Activated CD8-positive, alpha-beta T cell treated with anti-CD3 and anti-CD28 coated beads for 36 hours (primary cell): ENCODE data around the gene TEAD4. TPM values are rescaled to one million over a fixed set of nuclear protein-coding genes. Genes with fewer than 3 reads are reported as not detected.

Experiments
- ATAC-seq: fragments of 200-7000 bp; cut with Tn5 transposase; one replicate; pipeline ENCODE4 v1.10.0; 2021; ENCODE audit warnings: mild to moderate bottlenecking, moderate library complexity
- CTCF ChIA-PET: fragments of 350-600 bp; sonication (Branson Sonifier 250); formaldehyde crosslinking; loops from one replicate; lab custom pipeline; 2021; ENCODE audit warnings: antibody characterized with exemption; lab: Charles Lee
- POLR2A ChIA-PET: fragments of 350-600 bp; sonication (Branson Sonifier 250); formaldehyde crosslinking; loops from one replicate; lab custom pipeline; 2021; ENCODE audit warnings: antibody characterized with exemption; lab: Charles Lee
- DNase-seq: peaks from one replicate; pipeline ENCODE4 v3.0.0-alpha.2; 2020
- H3K27ac Mint-ChIP-seq: one replicate; pipeline ENCODE4 v1.8.0; 2021; ENCODE audit warnings: mild to moderate bottlenecking, mixed read lengths
- H3K27me3 Mint-ChIP-seq: one replicate; pipeline ENCODE4 v1.8.0; 2021; ENCODE audit warnings: mixed read lengths
- H3K36me3 Mint-ChIP-seq: one replicate; pipeline ENCODE4 v1.8.0; 2021; ENCODE audit warnings: low read depth, mixed read lengths
- H3K4me1 Mint-ChIP-seq: one replicate; pipeline ENCODE4 v1.8.0; 2021; ENCODE audit warnings: low read depth, mixed read lengths
- H3K4me3 Mint-ChIP-seq: one replicate; pipeline ENCODE4 v1.8.0; 2021; ENCODE audit warnings: mild to moderate bottlenecking, moderate library complexity, mixed read lengths
- H3K9me3 Mint-ChIP-seq: one replicate; pipeline ENCODE4 v1.8.0; 2021; ENCODE audit warnings: mixed read lengths
- intact Hi-C: fragments of 100-400 bp; cut with micrococcal nuclease; formaldehyde crosslinking; loops from one replicate; pipeline ENCODE4 v1.10.0; 2022
- total RNA-seq, 2 experiments: library from RNA; stranded (reverse); gene quantifications; one replicate each; pipeline ENCODE4 v1.2.3, GENCODE V29; 2021
- TF ChIP-seq, protein P1 (sequence below): fragments of 200-600 bp; IDR thresholded peaks from one replicate; pipeline ENCODE4 v1.8.0; 2022; ENCODE audit warnings: antibody characterized with exemption, mild to moderate bottlenecking

The TEAD4 gene
- 1 to 10 TPM; 4.5 to 4.6 TPM for total RNA-seq

DNA sequence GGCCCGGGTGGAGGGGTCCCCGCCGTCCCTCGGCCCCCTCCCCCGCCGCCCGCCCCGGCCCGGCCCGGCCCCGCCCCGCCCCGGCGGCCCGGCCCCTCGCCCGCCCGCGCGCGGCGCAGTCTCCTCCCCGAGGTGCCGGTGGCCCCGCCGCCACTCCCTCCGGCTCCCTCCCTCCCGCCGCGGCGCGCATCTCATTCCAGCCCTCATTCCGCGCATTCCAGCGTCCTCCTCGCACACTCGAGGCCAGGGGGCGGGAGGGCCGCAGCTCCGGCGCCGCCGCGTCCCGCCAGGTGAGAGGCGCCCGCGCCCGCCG lies at the start of gene TEAD4:
Gene TEAD4 (plus strand): TSS at position 206 of the 313 bp plus-strand sequence.
- TF ChIP-seq, protein P1, sequence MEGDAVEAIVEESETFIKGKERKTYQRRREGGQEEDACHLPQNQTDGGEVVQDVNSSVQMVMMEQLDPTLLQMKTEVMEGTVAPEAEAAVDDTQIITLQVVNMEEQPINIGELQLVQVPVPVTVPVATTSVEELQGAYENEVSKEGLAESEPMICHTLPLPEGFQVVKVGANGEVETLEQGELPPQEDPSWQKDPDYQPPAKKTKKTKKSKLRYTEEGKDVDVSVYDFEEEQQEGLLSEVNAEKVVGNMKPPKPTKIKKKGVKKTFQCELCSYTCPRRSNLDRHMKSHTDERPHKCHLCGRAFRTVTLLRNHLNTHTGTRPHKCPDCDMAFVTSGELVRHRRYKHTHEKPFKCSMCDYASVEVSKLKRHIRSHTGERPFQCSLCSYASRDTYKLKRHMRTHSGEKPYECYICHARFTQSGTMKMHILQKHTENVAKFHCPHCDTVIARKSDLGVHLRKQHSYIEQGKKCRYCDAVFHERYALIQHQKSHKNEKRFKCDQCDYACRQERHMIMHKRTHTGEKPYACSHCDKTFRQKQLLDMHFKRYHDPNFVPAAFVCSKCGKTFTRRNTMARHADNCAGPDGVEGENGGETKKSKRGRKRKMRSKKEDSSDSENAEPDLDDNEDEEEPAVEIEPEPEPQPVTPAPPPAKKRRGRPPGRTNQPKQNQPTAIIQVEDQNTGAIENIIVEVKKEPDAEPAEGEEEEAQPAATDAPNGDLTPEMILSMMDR = no peak
- no peak within 1 kb of the TSS for H3K27ac Mint-ChIP-seq
- intact Hi-C loops = no loop called here
- no peaks in the 10 kb centered on the region for H3K9me3 Mint-ChIP-seq
- ATAC-seq (peak; percentile 49), DNase-seq (peak; percentile 12)
- H3K4me3 Mint-ChIP-seq = peak within 1 kb of the TSS; percentile 64
- H3K4me1 Mint-ChIP-seq = peaks cover 8% of the 10 kb centered on the region
- CTCF ChIA-PET = no interaction called here
- H3K36me3 Mint-ChIP-seq = no peaks in the 10 kb centered on the region
- POLR2A ChIA-PET = no interaction called here
- peaks cover 53% of the 10 kb centered on the region for H3K27me3 Mint-ChIP-seq

DNA sequence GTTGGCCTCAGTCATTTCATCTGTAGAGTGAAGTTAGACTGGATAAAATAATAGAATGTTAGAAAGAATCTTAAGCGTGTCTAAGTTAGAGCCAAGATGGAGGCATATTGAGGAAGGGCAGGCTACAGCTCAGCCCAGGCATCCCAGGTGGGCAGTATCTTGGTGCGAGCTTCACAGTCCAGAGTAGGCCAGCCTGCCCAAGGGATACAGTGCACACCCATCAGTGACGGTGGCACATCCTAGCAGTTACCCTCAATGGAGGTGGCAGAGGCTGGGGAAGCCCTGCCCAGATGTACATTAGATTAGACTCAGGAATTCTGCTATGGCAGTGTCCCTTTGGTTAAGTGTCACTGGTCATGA lies 47.0 kb upstream of the TEAD4 start:
- TF ChIP-seq, protein P1 = no peak
- no peaks in the 10 kb centered on the region for H3K27me3 Mint-ChIP-seq
- ChIA-PET CTCF (interaction anchor here (0.8 to 1.4 kb wide), 5 partner anchors 27 to 388 kb away, joined by 3 read pairs; no protein-coding TSS in a partner anchor), POLR2A (interaction anchor here (1.1 kb wide), 1 partner anchor 10 kb away, joined by 3 read pairs; no protein-coding TSS in a partner anchor)
- H3K4me3 Mint-ChIP-seq = no peak overlapping the region
- H3K27ac Mint-ChIP-seq = no peak overlapping the region
- no peaks in the 10 kb centered on the region for H3K4me1 Mint-ChIP-seq
- no peak for DNase-seq
- no peaks in the 10 kb centered on the region for H3K9me3 Mint-ChIP-seq
- intact Hi-C loops = no loop called here
- no peak for ATAC-seq
- peaks cover 3% of the 10 kb centered on the region for H3K36me3 Mint-ChIP-seq

- Mint-ChIP-seq H3K4me3 (no peak overlapping the region), H3K36me3 (peaks cover 10% of the 10 kb centered on the region), H3K27me3 (no peaks in the 10 kb centered on the region), H3K4me1 (no peaks in the 10 kb centered on the region), H3K9me3 (no peaks in the 10 kb centered on the region), H3K27ac (no peak overlapping the region)
- no peak for ATAC-seq
- intact Hi-C loops = no loop called here
- ChIA-PET CTCF (no interaction called here), POLR2A (no interaction called here)
- TF ChIP-seq, protein P1 = no peak
- DNase-seq = no peak
These were observed 39.9 kb upstream of the TEAD4 start for GRCh38 chr12:2919249-2919648.

- TF ChIP-seq, protein P1 = no peak
- ChIA-PET POLR2A (interaction anchor here (1.2 kb wide), 1 partner anchor 10 kb away, joined by 3 read pairs; no protein-coding TSS in a partner anchor), CTCF (no interaction called here)
- ATAC-seq (no peak), DNase-seq (no peak)
- H3K36me3 Mint-ChIP-seq = peaks cover 8% of the 10 kb centered on the region
- intact Hi-C loops = no loop called here
- H3K27ac Mint-ChIP-seq = no peak overlapping the region
- no peaks in the 10 kb centered on the region for H3K9me3 Mint-ChIP-seq
- H3K27me3 Mint-ChIP-seq = no peaks in the 10 kb centered on the region
- H3K4me3 Mint-ChIP-seq = no peak overlapping the region
- H3K4me1 Mint-ChIP-seq = peaks cover 4% of the 10 kb centered on the region
These were observed 36.9 kb upstream of the TEAD4 start for GRCh38 chr12:2922329-2922728.

DNA sequence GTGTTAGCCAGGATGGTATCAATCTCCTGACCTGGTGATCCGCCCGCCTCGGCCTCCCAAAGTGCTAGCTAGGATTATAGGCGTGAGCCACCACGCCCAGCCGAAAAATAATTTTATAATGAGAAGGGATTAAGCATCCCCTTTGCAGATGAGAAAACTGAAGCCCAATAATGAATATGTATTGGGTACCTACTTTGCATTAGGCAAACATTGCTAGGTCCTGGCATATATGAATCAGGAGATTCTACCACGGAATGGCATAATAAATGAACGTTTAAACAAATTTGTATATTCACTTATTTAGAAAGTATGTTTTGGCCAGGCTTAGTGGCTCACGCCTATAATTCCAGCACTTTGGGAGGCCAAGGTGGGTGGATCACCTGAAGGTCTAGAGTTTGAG lies 36.1 kb upstream of the TEAD4 start:
- ChIA-PET CTCF (no interaction called here), POLR2A (no interaction called here)
- H3K36me3 Mint-ChIP-seq = peaks cover 10% of the 10 kb centered on the region
- intact Hi-C loops = no loop called here
- H3K4me3 Mint-ChIP-seq = no peak overlapping the region
- H3K9me3 Mint-ChIP-seq = no peaks in the 10 kb centered on the region
- TF ChIP-seq, protein P1 = no peak
- DNase-seq (no peak), ATAC-seq (no peak)
- no peaks in the 10 kb centered on the region for H3K27me3 Mint-ChIP-seq
- H3K4me1 Mint-ChIP-seq = peaks cover 4% of the 10 kb centered on the region
- no peak overlapping the region for H3K27ac Mint-ChIP-seq
